GM19438 (cell line): ENCODE measurements around the gene POLE.

ENCODE experiments used
- ATAC-seq: cut with Tn5 transposase; IDR thresholded peaks from one replicate; pipeline ENCODE4 v1.9.1; 2021; ENCODE audit warnings: low read depth; ENCODE audit not compliant: unreplicated experiment

POLE gene

GRCh38 chr12:132583736-132584135 is 103.4 kb downstream of the POLE start:
- ATAC-seq = no peak

DNA sequence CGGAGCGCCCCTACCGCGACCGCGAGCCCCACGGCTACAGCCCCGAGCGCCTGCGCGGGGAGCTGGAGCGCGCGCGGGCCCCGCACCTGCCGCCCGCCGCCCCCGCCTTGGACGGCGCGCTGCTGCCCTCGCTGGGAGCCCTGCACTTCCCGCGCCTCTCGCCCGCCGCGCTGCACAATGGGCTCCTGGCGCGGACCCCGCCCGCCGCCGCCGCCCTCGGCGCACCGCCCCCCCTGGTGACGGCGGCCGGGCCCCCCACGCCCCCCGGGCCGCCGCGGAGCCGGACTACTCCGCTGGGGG is 103.8 kb downstream of the POLE start:
- ATAC-seq = no peak

DNA sequence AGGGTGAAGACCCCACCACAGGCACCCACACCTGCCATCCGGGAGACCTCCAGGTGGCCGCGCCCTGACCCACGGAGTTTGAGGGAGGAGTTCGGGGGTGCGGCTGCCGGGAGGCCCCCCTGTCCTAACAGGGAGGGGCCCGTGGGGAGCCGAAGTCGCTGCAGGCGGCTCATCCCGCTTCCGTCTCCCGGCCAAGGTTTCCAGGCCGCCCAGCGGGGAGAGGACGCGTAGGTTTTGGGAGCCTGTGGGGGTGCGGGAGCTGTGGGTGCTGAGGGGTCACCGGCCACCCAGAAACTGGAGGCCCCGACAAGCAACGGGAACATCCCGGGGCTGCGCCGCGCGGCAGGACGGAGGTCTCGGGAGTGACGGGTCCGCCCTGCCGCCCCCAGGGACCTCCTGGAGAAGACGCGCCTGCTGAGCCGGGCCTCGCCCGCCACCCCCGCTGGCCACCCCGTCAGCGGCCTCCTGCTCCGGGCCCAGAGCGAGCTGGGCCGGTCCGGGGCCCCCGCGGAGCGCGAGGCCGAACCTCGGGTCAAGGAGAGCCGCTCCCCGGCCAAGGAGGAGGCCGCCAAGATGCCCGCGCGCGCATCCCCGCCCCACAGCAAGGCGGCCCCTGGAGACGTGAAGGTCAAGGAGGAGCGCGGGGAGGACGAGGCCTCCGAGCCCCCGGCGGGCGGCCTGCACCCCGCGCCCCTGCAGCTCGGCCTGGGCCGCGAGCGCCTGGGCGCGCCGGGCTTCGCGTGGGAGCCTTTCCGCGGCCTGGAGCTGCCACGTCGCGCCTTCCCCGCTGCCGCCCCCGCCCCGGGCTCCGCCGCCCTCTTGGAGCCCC is 104.3 kb downstream of the POLE start:
- ATAC-seq = no peak

DNA sequence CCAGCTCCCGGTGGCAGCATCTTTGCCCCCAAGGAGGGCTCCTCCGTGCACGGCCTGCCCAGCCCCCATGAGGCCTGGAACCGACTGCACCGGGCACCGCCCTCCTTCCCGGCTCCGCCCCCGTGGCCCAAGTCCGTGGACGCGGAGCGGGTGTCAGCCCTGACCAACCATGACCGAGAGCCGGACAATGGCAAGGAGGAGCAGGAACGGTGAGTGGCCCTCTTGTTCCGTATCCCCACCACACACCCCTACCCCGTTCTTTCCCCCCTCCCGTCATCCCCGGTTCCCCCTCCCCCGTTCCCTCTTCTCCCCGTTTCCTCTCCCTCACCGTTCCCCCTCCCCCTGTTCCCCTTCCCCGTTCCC is 105.1 kb downstream of the POLE start:
- no peak for ATAC-seq

GRCh38 chr12:132581348-132582057 is 105.6 kb downstream of the POLE start:
- no peak for ATAC-seq

DNA sequence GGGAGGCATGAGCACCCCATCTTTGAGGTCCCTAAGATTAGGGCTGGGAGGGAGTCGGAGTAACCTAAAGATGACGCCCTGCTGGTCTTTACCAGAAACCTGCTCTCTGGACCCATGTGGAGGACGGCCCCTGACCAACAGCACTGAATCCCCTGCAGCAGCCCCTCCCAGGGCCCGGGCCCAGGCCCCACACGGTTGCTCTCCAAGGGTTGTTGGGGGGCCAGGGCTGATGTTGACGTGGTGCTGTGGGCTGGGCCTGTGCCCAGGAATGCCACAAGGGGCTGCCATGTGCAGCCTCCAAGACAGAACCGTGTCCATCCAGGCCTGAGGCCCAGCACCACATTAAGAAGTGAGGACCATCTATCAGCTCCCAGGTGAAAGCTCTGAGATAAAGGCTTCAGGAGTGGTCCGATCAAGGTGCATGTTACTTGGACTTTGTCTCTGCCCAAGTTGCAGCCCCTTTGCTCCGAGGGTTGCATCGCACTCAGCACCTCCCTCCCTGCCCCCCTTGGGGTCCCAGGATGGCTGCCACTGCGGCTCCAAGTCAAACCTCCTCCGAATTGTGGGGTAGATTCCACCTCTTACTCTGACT is 106.3 kb downstream of the POLE start:
- no peak for ATAC-seq

DNA sequence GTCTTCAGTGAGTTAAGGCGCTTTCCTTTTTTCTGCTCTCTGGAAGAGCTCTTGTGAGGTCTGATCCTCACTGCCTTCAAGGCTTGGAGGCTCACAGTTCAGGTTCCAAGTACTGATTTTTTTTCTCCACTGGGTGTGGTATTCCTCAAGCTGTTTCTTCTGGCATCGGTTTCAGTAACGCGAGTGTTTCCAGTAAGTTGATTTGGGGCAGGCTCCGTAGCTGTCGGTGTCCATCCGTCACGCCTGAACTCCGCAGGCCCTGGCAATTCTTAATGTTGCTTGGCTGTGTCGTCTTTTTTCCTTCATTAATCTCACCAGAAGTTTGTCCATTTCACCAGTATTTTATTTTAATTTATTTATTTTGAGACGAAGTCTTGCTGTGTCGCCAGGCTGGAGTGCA is 107.4 kb downstream of the POLE start:
- no peak for ATAC-seq

DNA sequence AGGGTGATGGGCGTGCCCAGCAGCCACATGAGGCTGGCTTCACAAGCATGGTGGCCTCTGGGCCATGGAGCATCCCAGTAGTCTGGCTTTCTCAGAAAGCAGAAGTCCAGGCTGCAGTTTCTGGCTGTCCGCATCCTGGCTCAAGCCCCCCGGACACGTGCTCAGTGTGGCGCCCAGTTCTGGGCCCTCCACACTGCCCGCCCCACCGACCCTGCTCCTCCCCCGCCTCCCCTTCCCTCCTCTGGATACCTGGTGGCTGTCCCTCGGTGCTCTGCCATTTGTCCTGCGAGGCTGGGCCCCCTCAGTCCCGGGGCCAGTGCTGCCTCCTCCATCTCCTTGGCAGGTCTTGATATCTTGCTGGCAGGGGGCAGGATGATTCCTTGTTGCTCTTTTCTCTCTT is 108.3 kb downstream of the POLE start:
- no peak for ATAC-seq

DNA sequence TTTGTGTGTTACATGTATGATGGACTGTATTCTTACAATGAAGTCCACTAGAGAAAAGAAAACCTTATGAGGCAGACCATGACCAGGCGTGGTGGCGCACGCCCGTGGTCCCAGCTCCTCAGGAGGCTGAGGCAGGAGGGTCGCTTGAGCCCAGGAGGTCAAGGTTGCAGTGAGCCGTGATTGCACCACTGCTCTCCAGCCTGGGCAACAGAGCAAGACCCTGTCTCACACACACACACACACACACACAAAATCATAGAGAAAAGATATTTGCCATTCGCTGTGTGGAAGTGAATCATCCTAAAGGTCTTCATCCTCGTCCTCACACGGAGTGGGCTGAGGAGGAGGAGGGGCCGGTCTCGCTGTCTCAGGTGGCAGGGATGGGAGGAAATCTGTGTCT is 109.0 kb downstream of the POLE start:
- no peak for ATAC-seq

- no peak for ATAC-seq
These were observed 109.8 kb downstream of the POLE start for GRCh38 chr12:132577191-132577920.

- no peak for ATAC-seq
These were observed 110.4 kb downstream of the POLE start for GRCh38 chr12:132576701-132577100.

- ATAC-seq = no peak
These were observed 111.5 kb downstream of the POLE start for GRCh38 chr12:132575661-132576060.

DNA sequence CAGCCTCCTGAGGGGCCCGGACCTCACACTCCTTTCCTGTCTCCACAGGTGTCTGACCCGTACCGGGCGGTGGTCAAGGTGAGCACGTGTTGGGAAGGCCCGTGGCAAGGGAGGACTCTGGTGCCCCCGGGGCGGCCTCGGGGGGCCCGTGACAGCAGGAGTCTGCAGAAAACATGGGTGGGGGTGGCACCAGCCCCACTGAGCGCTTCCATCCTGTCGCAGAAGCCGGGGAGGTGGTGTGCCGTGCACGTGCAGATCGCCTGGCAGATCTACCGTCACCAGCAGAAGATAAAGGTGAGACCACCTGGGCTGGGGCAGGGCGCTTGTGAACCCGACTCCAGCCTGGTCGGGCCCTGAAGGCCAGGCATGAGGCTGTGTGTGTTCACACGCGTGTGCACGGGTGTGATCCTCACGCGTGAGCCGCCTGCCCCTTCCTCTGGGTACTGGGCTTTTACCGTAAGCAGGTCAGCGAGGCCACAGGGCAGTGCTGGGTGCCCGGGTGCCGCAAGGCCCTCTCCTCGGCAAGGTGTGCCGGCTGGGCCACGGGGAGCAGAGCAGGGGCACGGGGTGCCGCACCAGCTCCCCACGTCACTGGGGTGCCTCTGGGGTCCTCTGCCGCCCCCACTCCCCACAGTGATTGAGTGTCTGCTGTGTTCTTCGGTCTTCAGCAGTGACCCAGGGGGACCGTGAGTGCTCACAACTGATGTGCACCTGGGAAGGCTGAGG is 112.7 kb downstream of the POLE start:
- ATAC-seq = no peak
